Endothelial cell of umbilical vein (primary cell): ENCODE measurements around the gene TADA2A. TPM values are rescaled to one million over a fixed set of nuclear protein-coding genes. Genes with fewer than 3 reads are reported as not detected.

Source experiments
- BruUV-seq: library from RNA; stranded (reverse); fragments of 400-500 nt; replicated peaks from 2 replicates; lab custom pipeline; 2021; lab: Mats Ljungman, UMichigan
- CTCF ChIA-PET: fragments of 300-600, 350-600 bp; sonication (Branson Sonifier 250); formaldehyde crosslinking; loops from one replicate; lab custom pipeline; 2021; ENCODE audit warnings: antibody characterized with exemption, inconsistent platforms; lab: Charles Lee
- POLR2A ChIA-PET: fragments of 300-600, 350-600 bp; sonication (Branson Sonifier 250); formaldehyde crosslinking; loops from one replicate; lab custom pipeline; 2021; ENCODE audit warnings: antibody characterized with exemption, inconsistent platforms; lab: Charles Lee
- DNase-seq: peaks from one replicate; pipeline ENCODE4 v3.0.0-alpha.2; 2011; ENCODE audit warnings: low read depth, low spot score
- FAIRE-seq: peaks from 2 replicates; lab custom pipeline; 2011; peaks lifted over from hg19 to GRCh38; lab: Jason Lieb, UNC
- H2AFZ ChIP-seq: 2 replicates; pipeline ENCODE4 v1.6.0; 2012; ENCODE audit warnings: low read depth, low read length, control low read depth, inconsistent platforms
- H3K27ac ChIP-seq: 2 replicates; pipeline ENCODE4 v1.5.1; 2011; ENCODE audit warnings: low read depth, mild to moderate bottlenecking, control low read depth, low read length, moderate library complexity; ENCODE audit not compliant: insufficient read depth
- H3K27me3 ChIP-seq, 2 experiments: 2 replicates each; pipeline versions ENCODE4 v1.6.0 to v1.6.1; 2011; ENCODE audit warnings: low read length in 2 of 2, mixed read lengths in 1 of 2; ENCODE audit not compliant: control insufficient read depth in 2 of 2, insufficient read depth in 2 of 2
- H3K36me3 ChIP-seq, 2 experiments: 2 replicates in 1 of 2; 3 replicates in 1 of 2; pipeline ENCODE4 v1.5.1; 2011; ENCODE audit warnings: low read length in 2 of 2, mild to moderate bottlenecking in 1 of 2, moderate library complexity in 1 of 2; ENCODE audit not compliant: control insufficient read depth in 2 of 2, insufficient read depth in 2 of 2; ENCODE audit errors: extremely low read depth in 1 of 2
- H3K4me1 ChIP-seq: 3 replicates; pipeline ENCODE4 v1.5.1; 2011; ENCODE audit warnings: mild to moderate bottlenecking, low read length; ENCODE audit not compliant: control insufficient read depth, insufficient read depth; ENCODE audit errors: extremely low read depth
- H3K4me2 ChIP-seq: 2 replicates; pipeline ENCODE4 v1.6.1; 2011; ENCODE audit warnings: low read length, control low read depth, mixed read lengths; ENCODE audit not compliant: insufficient read depth
- H3K4me3 ChIP-seq, 3 experiments: fragments of 200-600 bp in 1 of 3; sonication (generic), shearing (Covaris generic) in 1 of 3; replicated peaks in 1 of 3; 2 replicates each; pipeline ENCODE4 v1.5.1; 2011 to 2016; ENCODE audit warnings: control low read depth in 3 of 3, low read length in 3 of 3, mild to moderate bottlenecking in 2 of 3, inconsistent platforms in 1 of 3, low read depth in 1 of 3, moderate library complexity in 1 of 3; ENCODE audit not compliant: insufficient read depth in 1 of 3
- H3K79me2 ChIP-seq: 2 replicates; pipeline ENCODE4 v1.6.0; 2012; ENCODE audit warnings: low read length, inconsistent platforms; ENCODE audit not compliant: control insufficient read depth, insufficient read depth
- H3K9ac ChIP-seq: replicated peaks from 2 replicates; pipeline ENCODE3; 2011; ENCODE audit warnings: low read length, control low read depth; ENCODE audit not compliant: insufficient read depth; ENCODE audit errors: extremely low read depth
- H3K9me1 ChIP-seq: replicated peaks from 3 replicates; pipeline ENCODE4 v1.6.0; 2011; ENCODE audit warnings: mild to moderate bottlenecking, low read length; ENCODE audit not compliant: control insufficient read depth, insufficient read depth; ENCODE audit errors: extremely low read depth
- H3K9me3 ChIP-seq: replicated peaks from 2 replicates; pipeline ENCODE4 v1.5.1; 2012; ENCODE audit warnings: low read length, inconsistent platforms; ENCODE audit not compliant: control insufficient read depth, insufficient read depth
- H4K20me1 ChIP-seq: replicated peaks from 2 replicates; pipeline ENCODE3; 2011; ENCODE audit warnings: mild to moderate bottlenecking, low read length; ENCODE audit not compliant: control insufficient read depth, insufficient read depth; ENCODE audit errors: extremely low read depth
- EZH2 ChIP-seq: IDR thresholded peaks from 2 replicates; pipeline ENCODE4 v1.6.1; 2012; ENCODE audit warnings: borderline replicate concordance, low read depth, mild to moderate bottlenecking, moderate library complexity, low read length, inconsistent platforms; ENCODE audit not compliant: severe bottlenecking
- FOS ChIP-seq: IDR thresholded peaks from 2 replicates; pipeline ENCODE4 v1.6.1; 2011; ENCODE audit warnings: mild to moderate bottlenecking, low read length, moderate library complexity, borderline replicate concordance; ENCODE audit not compliant: insufficient read depth
- GATA2 ChIP-seq: IDR thresholded peaks from 2 replicates; pipeline ENCODE4 v1.7.0; 2011; ENCODE audit warnings: low read depth, mild to moderate bottlenecking, moderate library complexity, mixed read lengths, low read length; ENCODE audit not compliant: insufficient read length, insufficient read depth
- JUN ChIP-seq: IDR thresholded peaks from 2 replicates; pipeline ENCODE4 v1.6.1; 2011; ENCODE audit warnings: borderline replicate concordance, low read depth; ENCODE audit not compliant: insufficient read length, insufficient read depth
- MAX ChIP-seq: IDR thresholded peaks from 2 replicates; pipeline ENCODE4 v1.6.1; 2011; ENCODE audit not compliant: insufficient read depth, insufficient read length
- MYC ChIP-seq: IDR thresholded peaks from one replicate; pipeline ENCODE4 v1.6.1; 2011; ENCODE audit warnings: mild to moderate bottlenecking, low read depth, low read length
- POLR2A ChIP-seq: IDR thresholded peaks from 2 replicates; pipeline ENCODE4 v1.6.1; 2012; ENCODE audit warnings: low read depth, mild to moderate bottlenecking, control low read depth, low read length
- POLR2AphosphoS5 ChIP-seq: IDR thresholded peaks from 2 replicates; pipeline ENCODE4 v1.6.1; 2012; ENCODE audit warnings: low read depth, mild to moderate bottlenecking, control low read depth, low read length, moderate library complexity; ENCODE audit not compliant: insufficient read depth
- dilution Hi-C: fragments of 300-500 bp; cut with MboI; formaldehyde crosslinking; loops from one replicate; pipeline ENCODE4 v1.15.0; 2019; ENCODE audit warnings: low sequenced_read_pairs; ENCODE audit not compliant: extremely low pct_ligation_motif_present
- intact Hi-C: fragments of 100-400 bp; cut with micrococcal nuclease; formaldehyde crosslinking; loops from one replicate; pipeline ENCODE4 v1.10.0; 2022
- polyA plus RNA-seq, 4 experiments: library from polyadenylated mRNA; depleted of rRNA in 3 of 4; stranded (reverse) in 3 of 4; unstranded in 1 of 4; fragments of >200 nt; gene quantifications; 2 replicates each; pipeline versions ENCODE4 v1.2.1 to v1.2.3, GENCODE V29; 2011 to 2012; ENCODE audit warnings: missing spikeins in 1 of 4
- total RNA-seq: library from RNA; stranded (reverse); gene quantifications from 2 replicates; pipeline ENCODE4 v1.2.3, GENCODE V29; 2021
- TF ChIP-seq, protein P1 (sequence below), 2 donors: IDR thresholded peaks; 1 replicate in 1 of 2; 2 replicates in 1 of 2; pipeline ENCODE4 v1.5.1; 2011; ENCODE audit warnings: low read length in 2 of 2, mild to moderate bottlenecking in 2 of 2, moderate library complexity in 2 of 2, control low read depth in 1 of 2, inconsistent platforms in 1 of 2, low read depth in 1 of 2; ENCODE audit not compliant: insufficient read depth in 1 of 2; ENCODE audit errors: extremely low read depth in 1 of 2

Gene TADA2A
- total and polyA plus RNA-seq, 2 donors (not counting 3 experiments of a cell fraction or from before 2014, with no cell fraction given), result 9.9 to 22.4 TPM

GRCh38 chr17:37479025-37479424, 72.3 kb downstream of the TADA2A start:
- Histone ChIP-seq H3K9ac (no peak overlapping the region), H3K9me3 (no peaks in the 10 kb centered on the region), H3K9me1 (no peaks in the 10 kb centered on the region), H4K20me1 (no peaks in the 10 kb centered on the region), H3K27ac (no peak overlapping the region), H2AFZ (no peak overlapping the region), H3K4me1 (peaks cover 22% of the 10 kb centered on the region), H3K36me3 (peaks cover 3 to 7% of the 10 kb centered on the region in 2 experiments), H3K4me2 (no peak overlapping the region), H3K27me3 (no peaks in the 10 kb centered on the region), H3K4me3 (no peak overlapping the region), H3K79me2 (no peaks in the 10 kb centered on the region)
- DNase-seq, result no peak
- dilution Hi-C loops (no loop called here), intact Hi-C loops (no loop called here)
- ChIA-PET POLR2A (no interaction called here), CTCF (no interaction called here)
- TF ChIP-seq EZH2 (no peak), FOS (no peak), MYC (no peak), MAX (no peak), JUN (no peak), POLR2A (no peak), POLR2AphosphoS5 (no peak), GATA2 (no peak)
- TF ChIP-seq, protein P1, sequence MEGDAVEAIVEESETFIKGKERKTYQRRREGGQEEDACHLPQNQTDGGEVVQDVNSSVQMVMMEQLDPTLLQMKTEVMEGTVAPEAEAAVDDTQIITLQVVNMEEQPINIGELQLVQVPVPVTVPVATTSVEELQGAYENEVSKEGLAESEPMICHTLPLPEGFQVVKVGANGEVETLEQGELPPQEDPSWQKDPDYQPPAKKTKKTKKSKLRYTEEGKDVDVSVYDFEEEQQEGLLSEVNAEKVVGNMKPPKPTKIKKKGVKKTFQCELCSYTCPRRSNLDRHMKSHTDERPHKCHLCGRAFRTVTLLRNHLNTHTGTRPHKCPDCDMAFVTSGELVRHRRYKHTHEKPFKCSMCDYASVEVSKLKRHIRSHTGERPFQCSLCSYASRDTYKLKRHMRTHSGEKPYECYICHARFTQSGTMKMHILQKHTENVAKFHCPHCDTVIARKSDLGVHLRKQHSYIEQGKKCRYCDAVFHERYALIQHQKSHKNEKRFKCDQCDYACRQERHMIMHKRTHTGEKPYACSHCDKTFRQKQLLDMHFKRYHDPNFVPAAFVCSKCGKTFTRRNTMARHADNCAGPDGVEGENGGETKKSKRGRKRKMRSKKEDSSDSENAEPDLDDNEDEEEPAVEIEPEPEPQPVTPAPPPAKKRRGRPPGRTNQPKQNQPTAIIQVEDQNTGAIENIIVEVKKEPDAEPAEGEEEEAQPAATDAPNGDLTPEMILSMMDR (IDR thresholded peaks at IDR 0.05; ENCODE audit: extremely low read depth in 1 of 2, insufficient read depth in 1 of 2, low read depth in 1 of 2, low read length in 2 of 2), result no peak
- FAIRE-seq, result no peak
- BruUV-seq, result no TSS peak
